Middle frontal gyrus (tissue), 1 donor: ENCODE data around the gene PRMT7.

ENCODE experiments used
- DNase-seq: peaks from one replicate; pipeline ENCODE4 v3.0.0-alpha.2; 2015; ENCODE audit warnings: low spot score; ENCODE audit errors: extremely low spot score

The PRMT7 gene

GRCh38 chr16:68362262-68362913 is 51.6 kb downstream of the PRMT7 start:
- no peak for DNase-seq

- DNase-seq: no peak
These were observed 52.3 kb downstream of the PRMT7 start for GRCh38 chr16:68362947-68363657.

GRCh38 chr16:68363658-68364521 is 53.1 kb downstream of the PRMT7 start:
- DNase-seq: no peak

- peak; percentile 42 for DNase-seq
These were observed 53.8 kb downstream of the PRMT7 start for GRCh38 chr16:68364561-68364998.

GRCh38 chr16:68365167-68365817 is 54.5 kb downstream of the PRMT7 start:
- no peak for DNase-seq

GRCh38 chr16:68366062-68366461 is 55.2 kb downstream of the PRMT7 start:
- no peak for DNase-seq

- DNase-seq: no peak
These were observed 56.2 kb downstream of the PRMT7 start for GRCh38 chr16:68367030-68367429.

GRCh38 chr16:68367440-68367839 is 56.6 kb downstream of the PRMT7 start:
- DNase-seq: no peak

GRCh38 chr16:68367891-68368290 is 57.1 kb downstream of the PRMT7 start:
- no peak for DNase-seq

- no peak for DNase-seq
These were observed 57.6 kb downstream of the PRMT7 start for GRCh38 chr16:68368301-68368888.

- no peak for DNase-seq
These were observed 58.3 kb downstream of the PRMT7 start for GRCh38 chr16:68369168-68369567.

- DNase-seq: no peak
These were observed 59.1 kb downstream of the PRMT7 start for GRCh38 chr16:68369697-68370580.

GRCh38 chr16:68370581-68371275 is 59.9 kb downstream of the PRMT7 start:
- no peak for DNase-seq

- no peak for DNase-seq
These were observed 60.4 kb downstream of the PRMT7 start for GRCh38 chr16:68371276-68371651.

- no peak for DNase-seq
These were observed 61.0 kb downstream of the PRMT7 start for GRCh38 chr16:68371706-68372380.

GRCh38 chr16:68372381-68372720 is 61.5 kb downstream of the PRMT7 start:
- DNase-seq: no peak

GRCh38 chr16:68372806-68373205 is 62.0 kb downstream of the PRMT7 start:
- no peak for DNase-seq

- no peak for DNase-seq
These were observed 62.9 kb downstream of the PRMT7 start for GRCh38 chr16:68373528-68374245.
